Right lobe of liver (tissue), 6 donors: Measurements from ENCODE around the gene DPH3. TPM values are rescaled to one million over a fixed set of nuclear protein-coding genes. Genes with fewer than 3 reads are reported as not detected.

Experiments used
- ATAC-seq, 4 donors: fragments of 200-7000 bp; cut with Tn5 transposase; one replicate each; pipeline ENCODE4 v1.9.1; 2020; ENCODE audit warnings: mild to moderate bottlenecking in 4 of 4, moderate library complexity in 4 of 4
- DNase-seq, 3 donors: peaks; one replicate each; pipeline ENCODE4 v3.0.0-alpha.2; 2020
- H3K27ac ChIP-seq, 3 donors: fragments of 200-600 bp; one replicate each; pipeline ENCODE4 v1.8.0; 2022
- H3K27me3 ChIP-seq, 2 donors: fragments of 200-600 bp; one replicate each; pipeline ENCODE4 v1.8.0; 2022
- H3K36me3 ChIP-seq, 4 donors: fragments of 200-600 bp; sonication (generic) in 1 of 4; one replicate each; pipeline versions ENCODE4 v1.5.1 to v1.8.0; 2017 to 2022; ENCODE audit warnings: control low read depth in 1 of 4
- H3K4me1 ChIP-seq, 4 donors: fragments of 200-600 bp; sonication (generic) in 1 of 4; one replicate each; pipeline versions ENCODE4 v1.5.1 to v1.8.0; 2017 to 2022; ENCODE audit warnings: control low read depth in 1 of 4
- H3K4me3 ChIP-seq, 3 donors: fragments of 200-600 bp; one replicate each; pipeline ENCODE4 v1.8.0; 2022
- H3K9me3 ChIP-seq, 4 donors: fragments of 200-600 bp; sonication (generic) in 1 of 4; one replicate each; pipeline versions ENCODE4 v1.5.1 to v1.8.0; 2017 to 2022; ENCODE audit warnings: control low read depth in 1 of 4
- POLR2A ChIP-seq: fragments of 450-650 bp; IDR thresholded peaks from one replicate; pipeline ENCODE4 v1.6.1; 2017; ENCODE audit warnings: antibody characterized with exemption, mild to moderate bottlenecking
- WGBS: methylation state at CpG from one replicate; pipeline ENCODE4 v1.1.6; 2018; ENCODE audit warnings: low coverage, low lambda C conversion rate; ENCODE audit not compliant: insufficient coverage; ENCODE audit errors: missing lambda C conversion rate; 5-methylcytosine and 5-hydroxymethylcytosine counted together
- intact Hi-C, 2 donors: fragments of 100-400 bp; cut with DNase I; formaldehyde crosslinking; loops; one replicate each; pipeline versions ENCODE4 v1.11.2 to v1.14.1; 2022
- total RNA-seq, 6 experiments: library from RNA; depleted of rRNA in 2 of 6; stranded (reverse); fragments of >200 nt in 2 of 6; fragmentation: NEBNext Ultra II Directional in 3 of 6; extraction: Animal tissue kit (Norgen Biotek cat#: 25700) in 3 of 6; gene quantifications; one replicate each; pipeline versions ENCODE4 v1.1.0 to v1.2.4, GENCODE V29; 2016 to 2023
- TF ChIP-seq, protein P1 (sequence below), 4 donors: fragments of 200-600 bp in 3 of 4; fragments of 450-650 bp in 1 of 4; IDR thresholded peaks; one replicate each; pipeline versions ENCODE4 v1.5.1 to v1.8.0; 2016 to 2022; ENCODE audit warnings: antibody characterized with exemption in 4 of 4, mild to moderate bottlenecking in 2 of 4
- donor health status: DM: no; HTN: yes; CAD: no.
- donor health status: DM: no; HTN: no; CAD: no.
- donor health status: DM: no; HTN: no; CAD: no.
- donor health status: DM: no; HTN: yes; CAD: no.
- donor health status: DM: no; HTN: yes; CAD: no.

Gene DPH3
- total RNA-seq, 6 experiments from 2014 or later, result 9.7 to 15.0 (median 12.9) TPM

DNA sequence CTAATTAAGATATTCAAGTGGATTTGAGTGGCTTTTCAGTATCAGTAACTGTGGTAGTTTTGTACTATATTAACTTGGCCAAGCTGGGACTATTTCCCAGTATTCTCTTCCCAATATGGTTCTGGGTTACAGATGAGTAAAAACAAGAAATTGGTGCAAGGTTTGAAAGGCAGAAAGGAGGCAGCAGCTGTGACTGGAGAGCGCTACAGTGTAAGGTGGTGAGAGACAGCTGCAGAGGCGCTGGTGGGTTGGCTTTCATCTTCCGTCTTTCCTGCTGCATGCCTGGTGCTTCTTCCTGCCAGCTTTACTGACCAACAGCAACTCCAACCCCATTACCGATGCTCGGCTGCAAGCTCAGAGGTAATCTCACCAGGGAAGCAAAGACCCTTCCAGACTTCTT, 9.8 kb downstream of the DPH3 start:
- Histone ChIP-seq H3K27ac (no peak overlapping the region), H3K4me1 (peaks cover 0 to 31% (median 9%) of the 10 kb centered on the region in 4 donors), H3K4me3 (no peak overlapping the region), H3K36me3 (peaks cover 0 to 11% (median 0%) of the 10 kb centered on the region in 4 donors), H3K9me3 (no peaks in the 10 kb centered on the region), H3K27me3 (no peaks in the 10 kb centered on the region)
- TF ChIP-seq, protein P1, sequence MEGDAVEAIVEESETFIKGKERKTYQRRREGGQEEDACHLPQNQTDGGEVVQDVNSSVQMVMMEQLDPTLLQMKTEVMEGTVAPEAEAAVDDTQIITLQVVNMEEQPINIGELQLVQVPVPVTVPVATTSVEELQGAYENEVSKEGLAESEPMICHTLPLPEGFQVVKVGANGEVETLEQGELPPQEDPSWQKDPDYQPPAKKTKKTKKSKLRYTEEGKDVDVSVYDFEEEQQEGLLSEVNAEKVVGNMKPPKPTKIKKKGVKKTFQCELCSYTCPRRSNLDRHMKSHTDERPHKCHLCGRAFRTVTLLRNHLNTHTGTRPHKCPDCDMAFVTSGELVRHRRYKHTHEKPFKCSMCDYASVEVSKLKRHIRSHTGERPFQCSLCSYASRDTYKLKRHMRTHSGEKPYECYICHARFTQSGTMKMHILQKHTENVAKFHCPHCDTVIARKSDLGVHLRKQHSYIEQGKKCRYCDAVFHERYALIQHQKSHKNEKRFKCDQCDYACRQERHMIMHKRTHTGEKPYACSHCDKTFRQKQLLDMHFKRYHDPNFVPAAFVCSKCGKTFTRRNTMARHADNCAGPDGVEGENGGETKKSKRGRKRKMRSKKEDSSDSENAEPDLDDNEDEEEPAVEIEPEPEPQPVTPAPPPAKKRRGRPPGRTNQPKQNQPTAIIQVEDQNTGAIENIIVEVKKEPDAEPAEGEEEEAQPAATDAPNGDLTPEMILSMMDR (IDR thresholded peaks at IDR 0.05), result no peak
- TF ChIP-seq POLR2A, result no peak
- intact Hi-C loops, result loop anchor here in 1 of 2 donors (5.0 kb wide), 1 partner anchor 628 kb away; no protein-coding TSS in a partner anchor
- WGBS, result 81% methylated on average over 3 of the region's 5 CpGs
- ATAC-seq (no peak), DNase-seq (no peak)

DNA sequence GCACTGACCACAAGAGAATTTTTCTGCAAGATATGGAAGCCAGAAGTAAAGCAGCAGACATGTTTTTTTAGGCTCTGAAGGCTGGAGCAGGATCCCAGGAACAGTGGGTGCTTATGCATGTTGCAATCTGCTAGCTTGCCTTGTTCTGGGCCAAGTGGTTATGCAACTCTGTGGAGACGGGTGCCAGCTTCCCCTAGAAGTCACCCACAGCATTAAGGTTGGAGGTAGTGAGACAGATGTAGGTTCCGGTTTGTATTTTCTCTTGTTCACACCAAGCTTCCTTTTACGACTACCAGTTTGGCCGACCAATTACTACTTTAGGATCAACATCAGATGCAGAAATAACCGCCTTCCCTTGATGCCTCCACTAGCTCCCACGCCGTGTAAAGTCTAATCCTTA, 11.1 kb downstream of the DPH3 start:
- intact Hi-C loops, result loop anchor here in 1 of 2 donors (5.0 kb wide), 1 partner anchor 626 kb away; no protein-coding TSS in a partner anchor
- Histone ChIP-seq H3K4me1 (peaks cover 0 to 31% (median 9%) of the 10 kb centered on the region in 4 donors), H3K4me3 (no peak overlapping the region), H3K27me3 (no peaks in the 10 kb centered on the region), H3K27ac (peak overlapping the region in 1 of 3 donors; percentile 11), H3K36me3 (no peaks in the 10 kb centered on the region), H3K9me3 (no peaks in the 10 kb centered on the region)
- WGBS, result 46% methylated on average over 3 of the region's 7 CpGs
- ATAC-seq (peak; percentile 92 to 96 (median 93)), DNase-seq (peak; percentile 59 to 85 (median 83))
- TF ChIP-seq POLR2A, result no peak

DNA sequence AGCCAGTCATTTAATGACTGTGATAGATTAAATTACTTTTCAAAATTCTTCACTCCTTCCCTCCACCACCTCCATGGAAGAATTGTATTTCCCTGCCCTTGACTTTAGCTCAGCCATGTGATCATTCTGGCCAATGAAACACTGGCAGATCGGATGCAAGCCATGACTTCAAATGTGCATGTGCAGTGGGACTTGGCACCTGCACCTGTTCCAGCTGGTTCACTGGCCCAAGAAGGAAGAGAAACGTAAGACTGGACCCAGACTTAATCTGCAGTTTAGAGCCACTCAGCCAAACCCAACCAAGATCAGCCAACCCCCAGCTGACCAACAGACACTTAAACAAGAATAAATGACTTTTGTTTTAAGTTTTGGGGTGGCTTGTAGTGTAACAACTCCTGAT, 11.8 kb downstream of the DPH3 start:
- ATAC-seq (no peak), DNase-seq (no peak)
- TF ChIP-seq, protein P1 (IDR thresholded peaks at IDR 0.05), result no peak
- TF ChIP-seq POLR2A, result no peak
- H3K27ac ChIP-seq, result peak overlapping the region in 1 of 3 donors; percentile 11
- no peaks in the 10 kb centered on the region for H3K9me3 ChIP-seq
- H3K4me3 ChIP-seq, result no peak overlapping the region
- no peaks in the 10 kb centered on the region for H3K36me3 ChIP-seq
- intact Hi-C loops, result loop anchor here in 1 of 2 donors (5.0 kb wide), 1 partner anchor 626 kb away; no protein-coding TSS in a partner anchor
- H3K4me1 ChIP-seq, result peaks cover 0 to 31% (median 9%) of the 10 kb centered on the region in 4 donors
- no peaks in the 10 kb centered on the region for H3K27me3 ChIP-seq
- 89% methylated on average over 2 of the region's 2 CpGs for WGBS

DNA sequence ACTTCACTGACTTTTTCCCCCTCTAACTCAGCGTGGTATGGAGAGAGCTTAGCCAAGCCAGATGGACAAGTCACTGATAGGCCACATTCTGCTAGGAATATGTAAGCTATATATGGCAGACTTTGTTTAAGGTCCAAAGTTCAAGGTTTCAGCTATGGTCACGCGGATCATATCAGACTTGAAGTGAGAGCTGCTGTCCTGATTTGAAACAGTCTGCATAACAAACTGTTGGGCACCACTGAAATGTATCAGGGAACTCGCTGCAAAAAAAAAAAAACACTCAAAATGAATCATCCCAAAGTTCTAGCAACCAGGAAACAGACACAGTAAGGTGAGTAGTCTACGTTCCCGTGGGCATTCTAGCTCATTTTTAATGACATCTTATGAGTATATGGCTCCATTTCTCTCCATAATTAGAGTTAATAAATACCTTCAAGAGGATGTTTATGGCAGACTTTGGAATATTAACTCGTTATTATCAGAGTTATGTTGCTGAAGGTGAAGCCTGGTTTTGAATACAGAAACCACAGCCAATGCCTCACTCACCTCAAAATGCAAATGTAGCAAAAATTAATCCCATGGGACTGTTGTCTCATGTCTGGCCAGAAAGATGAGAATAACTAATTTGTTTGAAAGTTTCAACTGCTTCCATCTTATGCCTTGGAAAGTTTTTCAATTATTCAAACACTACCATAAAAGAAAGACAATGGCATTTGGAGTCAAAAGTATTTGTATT, 12.3 kb downstream of the DPH3 start:
- no peak overlapping the region for H3K27ac ChIP-seq
- ATAC-seq, result peak in 2 of 4 donors; percentile 15 to 28
- TF ChIP-seq POLR2A, result no peak
- TF ChIP-seq, protein P1 (IDR thresholded peaks at IDR 0.05), result no peak
- peaks cover 0 to 34% (median 9%) of the 10 kb centered on the region in 4 donors for H3K4me1 ChIP-seq
- H3K27me3 ChIP-seq, result no peaks in the 10 kb centered on the region
- intact Hi-C loops, result loop anchor here in 1 of 2 donors (5.0 kb wide), 1 partner anchor 625 kb away; no protein-coding TSS in a partner anchor
- no peaks in the 10 kb centered on the region for H3K9me3 ChIP-seq
- WGBS, result 31% methylated on average over 7 of the region's 7 CpGs
- H3K36me3 ChIP-seq, result no peaks in the 10 kb centered on the region
- no peak overlapping the region for H3K4me3 ChIP-seq
- no peak for DNase-seq
